H7 (cell line): Measurements from ENCODE around the gene TIMM8A. TPM values are rescaled to one million over a fixed set of nuclear protein-coding genes. Genes with fewer than 3 reads are reported as not detected.

Source experiments
- DNase-seq: peaks from one replicate; pipeline ENCODE4 v3.0.0; 2012
- H3K27me3 ChIP-seq: 2 replicates; pipeline ENCODE4 v1.6.0; 2011; ENCODE audit warnings: mild to moderate bottlenecking, low read length; ENCODE audit not compliant: control insufficient read depth, insufficient read depth
- H3K36me3 ChIP-seq: replicated peaks from 2 replicates; pipeline ENCODE4 v1.5.1; 2011; ENCODE audit warnings: low read length; ENCODE audit not compliant: control insufficient read depth, insufficient read depth
- H3K4me3 ChIP-seq: 2 replicates; pipeline ENCODE4 v1.5.1; 2011; ENCODE audit warnings: low read depth, mild to moderate bottlenecking, control low read depth, low read length, moderate library complexity; ENCODE audit not compliant: insufficient read depth
- total RNA-seq: library from RNA; depleted of rRNA; stranded (reverse); fragments of >200 nt; shearing (Covaris generic); gene quantifications from 2 replicates; pipeline ENCODE4 v1.2.3, GENCODE V29; 2014; rRNA removed

Gene TIMM8A
- 6.2 and 8.4 TPM in 2 replicates for total RNA-seq

- no peaks in the 10 kb centered on the region for H3K27me3 ChIP-seq
- peaks cover 4% of the 10 kb centered on the region; the same call in 1 of the 2 replicates for H3K36me3 ChIP-seq
- peak within 1 kb of the TSS; percentile 78 for H3K4me3 ChIP-seq
- DNase-seq = peak; percentile 85
Measured at GRCh38 chrX:101348452-101349192, at the start of gene TIMM8A. TSS of gene TIMM8A (minus strand) at chrX:101348742. CDS start at chrX:101348664, 78 bp downstream.

GRCh38 chrX:101397779-101398178 is 49.2 kb upstream of the TIMM8A start:
- DNase-seq = no peak
- Histone ChIP-seq H3K27me3 (no peaks in the 10 kb centered on the region), H3K36me3 (peaks cover 2% of the 10 kb centered on the region), H3K4me3 (no peak overlapping the region)

- no peaks in the 10 kb centered on the region for H3K27me3 ChIP-seq
- no peak overlapping the region for H3K4me3 ChIP-seq
- DNase-seq = no peak
- H3K36me3 ChIP-seq = peaks cover 9% of the 10 kb centered on the region
Measured at GRCh38 chrX:101395789-101396188, 47.2 kb upstream of the TIMM8A start.

- H3K27me3 ChIP-seq = no peaks in the 10 kb centered on the region
- H3K36me3 ChIP-seq = peaks cover 9% of the 10 kb centered on the region
- no peak for DNase-seq
- H3K4me3 ChIP-seq = no peak overlapping the region
Measured at GRCh38 chrX:101394372-101394771, 45.8 kb upstream of the TIMM8A start.

- no peak for DNase-seq
- Histone ChIP-seq H3K27me3 (no peaks in the 10 kb centered on the region), H3K36me3 (peaks cover 9% of the 10 kb centered on the region), H3K4me3 (no peak overlapping the region)
Measured at GRCh38 chrX:101393530-101394305, 45.2 kb upstream of the TIMM8A start.

- no peaks in the 10 kb centered on the region for H3K27me3 ChIP-seq
- H3K36me3 ChIP-seq = peaks cover 9% of the 10 kb centered on the region
- no peak for DNase-seq
- H3K4me3 ChIP-seq = peak overlapping the region; percentile 78
Measured at GRCh38 chrX:101391831-101392230, 43.3 kb upstream of the TIMM8A start.

- Histone ChIP-seq H3K4me3 (peak within 1 kb of the TSS; percentile 78), H3K36me3 (peaks cover 9% of the 10 kb centered on the region), H3K27me3 (no peaks in the 10 kb centered on the region)
- peak; percentile 75 for DNase-seq
Measured at GRCh38 chrX:101390664-101391525, 42.4 kb upstream of the TIMM8A start, which contains the start of gene RPL36A. TSS of gene RPL36A (plus strand) at chrX:101391011. CDS start at chrX:101391044, 33 bp downstream.

- no peak for DNase-seq
- H3K27me3 ChIP-seq = no peaks in the 10 kb centered on the region
- H3K4me3 ChIP-seq = no peak overlapping the region
- peaks cover 8% of the 10 kb centered on the region for H3K36me3 ChIP-seq
Measured at GRCh38 chrX:101388604-101389003, 40.1 kb upstream of the TIMM8A start.

GRCh38 chrX:101386542-101386885 is 38.0 kb upstream of the TIMM8A start:
- H3K4me3 ChIP-seq = no peak overlapping the region
- no peaks in the 10 kb centered on the region for H3K27me3 ChIP-seq
- no peaks in the 10 kb centered on the region for H3K36me3 ChIP-seq
- no peak for DNase-seq

- Histone ChIP-seq H3K27me3 (no peaks in the 10 kb centered on the region), H3K36me3 (no peaks in the 10 kb centered on the region), H3K4me3 (no peak within 1 kb of the TSS)
- DNase-seq = no peak
Measured at GRCh38 chrX:101385795-101386541, 37.4 kb upstream of the TIMM8A start, which contains the start of gene BTK. TSS of gene BTK (minus strand) at chrX:101386191. CDS start at chrX:101375284, 10,907 bp downstream.

- no peaks in the 10 kb centered on the region for H3K27me3 ChIP-seq
- no peak overlapping the region for H3K4me3 ChIP-seq
- DNase-seq = no peak
- H3K36me3 ChIP-seq = no peaks in the 10 kb centered on the region
Measured at GRCh38 chrX:101385026-101385684, 36.6 kb upstream of the TIMM8A start.

- Histone ChIP-seq H3K36me3 (no peaks in the 10 kb centered on the region), H3K27me3 (no peaks in the 10 kb centered on the region), H3K4me3 (no peak overlapping the region)
- no peak for DNase-seq
Measured at GRCh38 chrX:101383679-101384205, 35.2 kb upstream of the TIMM8A start.

GRCh38 chrX:101377547-101377946 is 29.0 kb upstream of the TIMM8A start:
- no peaks in the 10 kb centered on the region for H3K27me3 ChIP-seq
- H3K4me3 ChIP-seq = no peak overlapping the region
- DNase-seq = no peak
- H3K36me3 ChIP-seq = no peaks in the 10 kb centered on the region
